ENCODE measurements around the gene SLC1A4. TPM values are rescaled to one million over a fixed set of nuclear protein-coding genes. Genes with fewer than 3 reads are reported as not detected.
A peak's percentile ranks its signal among the peaks of the same experiment; 100 is the strongest.

Gene SLC1A4
- total RNA-seq, 1 donor from 2014 or later: 19.5 TPM

DNA sequence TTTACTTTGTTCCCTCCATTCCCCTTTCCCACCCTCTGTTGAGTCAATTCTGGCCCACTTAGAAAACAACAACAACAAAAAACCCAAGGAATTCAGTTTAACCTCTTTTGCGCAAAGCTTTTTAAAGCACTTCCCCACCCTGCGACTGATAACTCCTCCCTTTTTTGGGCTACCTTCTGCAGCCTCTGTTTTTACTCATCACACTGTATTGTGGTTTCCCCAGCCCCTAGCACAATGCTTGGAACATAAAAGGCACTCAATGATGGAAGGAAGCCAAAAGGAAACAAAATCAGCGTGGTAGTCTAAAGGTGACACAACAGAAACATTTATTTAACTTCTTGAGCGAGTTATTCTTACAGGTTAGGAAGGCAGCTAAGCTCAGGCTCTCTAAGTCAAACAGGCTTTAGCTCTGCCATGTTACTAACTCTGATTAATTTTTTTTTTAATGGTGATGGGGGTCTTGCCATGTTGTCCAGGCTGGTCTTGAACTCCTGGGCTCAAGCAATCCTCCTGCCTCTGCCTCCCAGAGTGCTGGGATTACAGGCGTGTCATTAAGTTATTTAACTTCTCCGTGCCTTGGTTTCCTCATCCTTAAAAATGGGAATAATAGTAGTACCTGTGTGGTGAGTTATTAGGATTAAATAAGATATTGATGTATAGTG lies 68.3 kb downstream of the SLC1A4 start:
- H3K4me1 ChIP-seq: peaks cover 4 to 30% of the 10 kb centered on the region in 2 donors
- peak overlapping the region in 1 of 2 donors; percentile 78 for H3K27ac ChIP-seq
- peak overlapping the region; percentile 82 to 94 for H3K4me3 ChIP-seq
- H3K36me3 ChIP-seq: no peaks in the 10 kb centered on the region
- DNase-seq (ENCODE audit: low spot score in 2 of 2): no peak
- H3K9me3 ChIP-seq: no peaks in the 10 kb centered on the region
- intact Hi-C loops (cut with DNase I): loop anchor here (2.0 to 5.0 kb wide), 2 partner anchors 379 to 1470 kb away; partner anchors contain the start of genes MDH1 and WDPCP
- TF ChIP-seq, protein P1, sequence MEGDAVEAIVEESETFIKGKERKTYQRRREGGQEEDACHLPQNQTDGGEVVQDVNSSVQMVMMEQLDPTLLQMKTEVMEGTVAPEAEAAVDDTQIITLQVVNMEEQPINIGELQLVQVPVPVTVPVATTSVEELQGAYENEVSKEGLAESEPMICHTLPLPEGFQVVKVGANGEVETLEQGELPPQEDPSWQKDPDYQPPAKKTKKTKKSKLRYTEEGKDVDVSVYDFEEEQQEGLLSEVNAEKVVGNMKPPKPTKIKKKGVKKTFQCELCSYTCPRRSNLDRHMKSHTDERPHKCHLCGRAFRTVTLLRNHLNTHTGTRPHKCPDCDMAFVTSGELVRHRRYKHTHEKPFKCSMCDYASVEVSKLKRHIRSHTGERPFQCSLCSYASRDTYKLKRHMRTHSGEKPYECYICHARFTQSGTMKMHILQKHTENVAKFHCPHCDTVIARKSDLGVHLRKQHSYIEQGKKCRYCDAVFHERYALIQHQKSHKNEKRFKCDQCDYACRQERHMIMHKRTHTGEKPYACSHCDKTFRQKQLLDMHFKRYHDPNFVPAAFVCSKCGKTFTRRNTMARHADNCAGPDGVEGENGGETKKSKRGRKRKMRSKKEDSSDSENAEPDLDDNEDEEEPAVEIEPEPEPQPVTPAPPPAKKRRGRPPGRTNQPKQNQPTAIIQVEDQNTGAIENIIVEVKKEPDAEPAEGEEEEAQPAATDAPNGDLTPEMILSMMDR (IDR thresholded peaks at IDR 0.05): no peak
- H3K27me3 ChIP-seq: no peaks in the 10 kb centered on the region

DNA sequence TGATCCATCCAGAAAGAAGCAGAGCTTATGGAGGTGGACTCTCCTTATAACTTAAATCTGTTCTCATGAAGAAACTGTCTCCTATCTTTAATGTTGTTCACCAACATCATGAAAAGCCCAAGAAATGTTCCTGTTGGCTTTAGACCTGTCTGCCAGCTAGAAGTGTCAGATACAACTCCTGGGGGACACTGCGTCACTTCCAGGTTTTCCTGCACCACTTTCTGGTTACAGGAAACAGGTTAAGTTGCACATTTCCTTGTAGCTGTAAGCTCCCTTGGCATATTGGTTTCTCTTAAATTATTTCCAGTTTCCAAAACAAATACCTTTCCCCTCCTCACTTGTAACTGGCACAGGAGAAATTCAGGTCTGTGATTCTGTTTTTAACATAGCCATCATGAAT lies 69.9 kb downstream of the SLC1A4 start:
- H3K4me3 ChIP-seq: no peak overlapping the region
- DNase-seq (ENCODE audit: low spot score in 2 of 2): no peak
- peaks cover 4 to 39% of the 10 kb centered on the region in 2 donors for H3K4me1 ChIP-seq
- no peaks in the 10 kb centered on the region for H3K27me3 ChIP-seq
- H3K27ac ChIP-seq: peak overlapping the region in 1 of 2 donors; percentile 6
- TF ChIP-seq, protein P1 (IDR thresholded peaks at IDR 0.05): no peak
- H3K36me3 ChIP-seq: no peaks in the 10 kb centered on the region
- H3K9me3 ChIP-seq: no peaks in the 10 kb centered on the region
- intact Hi-C loops (cut with DNase I): loop anchor here (5.0 kb wide), 1 partner anchor 1472 kb away; the partner anchor contains the start of genes MDH1 and WDPCP

DNA sequence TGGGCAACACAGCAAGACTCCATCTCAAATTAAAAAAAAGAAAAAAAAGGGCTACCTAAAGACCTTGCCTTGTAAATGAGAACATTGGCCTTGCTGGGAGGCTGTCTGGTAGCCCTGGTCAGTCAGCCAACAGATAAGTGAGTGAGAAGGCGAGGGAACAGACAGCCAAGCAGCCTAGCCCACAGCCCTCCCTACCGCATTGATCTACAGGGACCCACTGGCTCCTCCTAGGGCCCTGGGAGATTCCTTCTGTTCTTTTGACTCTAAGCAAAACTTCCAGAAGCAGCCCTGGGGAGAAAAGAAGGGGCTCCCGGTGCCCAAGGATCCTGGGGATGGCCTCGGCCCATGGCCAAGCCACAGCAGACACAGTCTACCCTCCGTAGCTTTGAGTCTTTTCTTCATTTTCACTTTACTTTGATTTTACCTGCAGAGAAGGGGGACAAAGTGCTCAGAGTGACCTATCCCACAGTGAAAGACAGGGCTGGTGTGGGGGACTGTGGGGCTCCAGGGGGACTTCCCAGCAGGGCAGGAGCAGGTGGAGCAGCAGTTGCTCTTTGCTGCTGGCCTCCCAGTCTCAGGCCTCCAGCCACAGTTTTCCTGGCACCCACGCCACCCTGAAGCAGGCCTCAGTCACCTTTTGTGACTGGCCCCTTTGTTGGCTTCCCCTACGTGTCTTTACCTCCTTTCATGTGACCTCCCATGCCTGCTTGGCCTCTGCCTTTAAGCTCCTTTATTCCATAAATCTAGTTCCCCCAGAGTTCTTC lies 72.1 kb downstream of the SLC1A4 start:
- TF ChIP-seq, protein P1 (IDR thresholded peaks at IDR 0.05): no peak
- Histone ChIP-seq H3K36me3 (no peaks in the 10 kb centered on the region), H3K4me3 (no peak overlapping the region), H3K27me3 (no peaks in the 10 kb centered on the region), H3K4me1 (peaks cover 11 to 52% of the 10 kb centered on the region in 2 donors), H3K27ac (no peak overlapping the region), H3K9me3 (no peaks in the 10 kb centered on the region)
- no peak for DNase-seq (ENCODE audit: low spot score in 2 of 2)
- intact Hi-C loops (cut with DNase I): loop anchor here (5.0 kb wide), 1 partner anchor 106 kb away; no protein-coding TSS in a partner anchor

DNA sequence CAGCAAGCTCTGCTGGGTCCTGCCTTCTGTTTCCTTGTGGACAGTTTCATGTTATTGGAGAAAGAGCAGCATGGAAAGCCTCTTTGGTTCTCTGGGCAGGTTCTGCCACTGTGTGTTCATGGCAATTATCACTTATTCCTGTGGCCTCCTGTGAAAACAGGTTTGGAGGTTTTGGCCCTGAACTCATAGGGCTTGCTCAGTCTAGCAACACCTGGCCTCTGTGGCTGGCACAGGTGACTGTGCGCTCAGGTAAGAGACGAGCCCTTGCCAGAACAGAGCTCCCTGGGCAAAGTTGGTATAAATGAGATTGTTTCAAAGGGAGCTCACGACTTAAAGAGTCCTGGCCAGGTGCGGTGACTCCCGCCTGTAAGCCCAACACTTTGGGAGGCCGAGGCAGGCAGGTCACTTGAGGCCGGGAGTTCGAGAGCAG lies 72.7 kb downstream of the SLC1A4 start:
- TF ChIP-seq, protein P1 (IDR thresholded peaks at IDR 0.05): no peak
- intact Hi-C loops (cut with DNase I): loop anchor here (5.0 kb wide), 1 partner anchor 105 kb away; no protein-coding TSS in a partner anchor
- no peak overlapping the region for H3K27ac ChIP-seq

DNA sequence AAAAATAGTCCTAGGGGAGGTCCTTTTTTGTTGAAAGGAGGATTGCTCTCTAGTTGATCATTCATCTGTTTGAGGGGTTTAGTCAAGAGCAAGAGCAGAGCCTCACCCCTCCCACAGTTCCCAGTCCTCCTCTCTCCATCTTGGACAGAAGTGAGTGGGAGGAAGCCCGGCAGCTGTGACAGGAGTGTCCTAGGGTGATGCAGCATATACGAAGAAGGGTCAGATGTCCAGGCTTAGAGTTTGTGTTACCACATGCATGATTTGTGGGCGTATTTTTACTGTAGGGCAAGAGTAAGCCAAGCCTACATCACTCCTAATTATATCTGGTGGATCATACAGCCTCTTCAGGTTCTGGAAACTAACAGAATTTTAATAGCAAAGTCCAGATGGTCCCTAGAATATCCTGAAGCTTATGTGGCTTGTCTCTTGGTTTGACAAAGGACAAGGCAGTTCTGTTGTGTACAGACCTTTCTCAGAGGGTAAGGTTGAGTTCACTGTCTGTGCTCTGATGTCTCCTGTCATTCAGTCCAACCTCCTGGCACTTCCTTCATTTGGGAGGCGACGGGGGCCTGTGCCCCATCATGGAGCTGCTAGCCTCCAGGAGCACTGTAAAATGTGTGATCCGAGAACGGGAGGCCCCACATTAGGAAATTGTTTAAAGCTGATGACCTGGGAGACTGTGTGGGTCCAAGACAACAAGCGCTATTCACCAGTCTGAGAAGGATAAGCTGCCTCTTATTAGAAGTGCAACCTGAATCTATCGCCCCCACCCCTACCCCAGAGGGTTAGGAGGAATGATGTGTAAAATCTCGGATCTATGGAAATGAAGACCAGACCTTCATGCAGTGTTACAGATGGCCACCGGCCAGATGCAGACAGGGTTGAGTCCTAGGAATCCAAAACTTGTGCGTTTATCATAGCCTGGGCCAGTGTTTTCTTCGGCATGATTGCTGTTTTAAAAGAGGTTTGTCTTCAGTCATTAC lies 73.9 kb downstream of the SLC1A4 start:
- Histone ChIP-seq H3K36me3 (no peaks in the 10 kb centered on the region), H3K4me1 (peaks cover 7 to 44% of the 10 kb centered on the region in 2 donors), H3K4me3 (no peak overlapping the region), H3K27me3 (no peaks in the 10 kb centered on the region), H3K27ac (peak overlapping the region in 1 of 2 donors; percentile 56), H3K9me3 (no peaks in the 10 kb centered on the region)
- intact Hi-C loops (cut with DNase I): loop anchor here (5.0 kb wide), 1 partner anchor 104 kb away; no protein-coding TSS in a partner anchor
- DNase-seq (ENCODE audit: low spot score in 2 of 2): no peak
- TF ChIP-seq, protein P1 (IDR thresholded peaks at IDR 0.05): no peak

More for the DNA sequence above, 72.7 kb downstream of the SLC1A4 start:
- peak in 1 of 2 donors; percentile 51 for DNase-seq (ENCODE audit: low spot score in 2 of 2)
- Histone ChIP-seq H3K36me3 (no peaks in the 10 kb centered on the region), H3K27me3 (no peaks in the 10 kb centered on the region), H3K4me3 (no peak overlapping the region), H3K9me3 (no peaks in the 10 kb centered on the region), H3K4me1 (peaks cover 11 to 52% of the 10 kb centered on the region in 2 donors)
